Loucy (cell line): ENCODE measurements around the gene NOTO.

Source experiments
- H2AFZ ChIP-seq: fragments of 200-600 bp; sonication (generic); 2 replicates; pipeline ENCODE4 v1.6.0; 2016; ENCODE audit warnings: antibody characterized with exemption, mild to moderate bottlenecking, low read length, moderate library complexity
- H3F3A ChIP-seq: fragments of 200-600 bp; 2 replicates; pipeline ENCODE4 v1.6.0; 2016; ENCODE audit warnings: antibody characterized with exemption, low read depth, mild to moderate bottlenecking
- H3K27me3 ChIP-seq: fragments of 200-600 bp; sonication (generic); 2 replicates; pipeline ENCODE4 v1.6.1; 2014; ENCODE audit warnings: low read length, mild to moderate bottlenecking; ENCODE audit not compliant: insufficient read depth, poor library complexity, severe bottlenecking
- H3K36me3 ChIP-seq: fragments of 200-600 bp; sonication (generic); 2 replicates; pipeline ENCODE4 v1.6.1; 2016; ENCODE audit warnings: low read length; ENCODE audit not compliant: insufficient read depth
- H3K4me1 ChIP-seq: fragments of 200-600 bp; sonication (generic); 2 replicates; pipeline ENCODE4 v1.5.1; 2014; ENCODE audit warnings: low read length, mild to moderate bottlenecking; ENCODE audit not compliant: insufficient read depth, poor library complexity, severe bottlenecking
- H3K4me2 ChIP-seq: fragments of 200-600 bp; sonication (generic); 2 replicates; pipeline ENCODE4 v1.6.0; 2014; ENCODE audit warnings: antibody characterized with exemption, low read length, low read depth, mild to moderate bottlenecking; ENCODE audit not compliant: poor library complexity, severe bottlenecking
- H3K4me3 ChIP-seq: fragments of 200-600 bp; sonication (generic); 2 replicates; pipeline ENCODE4 v1.5.1; 2014; ENCODE audit warnings: low read length, mild to moderate bottlenecking, mixed read lengths; ENCODE audit not compliant: poor library complexity, severe bottlenecking
- H3K79me2 ChIP-seq: fragments of 200-600 bp; sonication (generic); 2 replicates; pipeline ENCODE4 v1.6.1; 2014; ENCODE audit warnings: low read length; ENCODE audit not compliant: insufficient read depth
- H3K9ac ChIP-seq: fragments of 200-600 bp; sonication (generic); 2 replicates; pipeline ENCODE4 v1.6.0; 2014; ENCODE audit warnings: mild to moderate bottlenecking, low read depth, low read length, moderate library complexity; ENCODE audit not compliant: poor library complexity, severe bottlenecking
- H3K9me2 ChIP-seq: fragments of 200-600 bp; sonication (generic); replicated peaks from 2 replicates; pipeline ENCODE4 v1.6.1; 2016; ENCODE audit warnings: low read depth, low read length, mixed read lengths
- H3K9me3 ChIP-seq: fragments of 200-600 bp; sonication (generic); 2 replicates; pipeline ENCODE4 v1.6.1; 2014; ENCODE audit warnings: mild to moderate bottlenecking, antibody characterized with exemption, low read length, low read depth; ENCODE audit not compliant: insufficient read depth
- H4K20me1 ChIP-seq: fragments of 200-600 bp; sonication (generic); 2 replicates; pipeline ENCODE4 v1.6.0; 2014; ENCODE audit warnings: antibody characterized with exemption, low read length, mild to moderate bottlenecking; ENCODE audit not compliant: insufficient read depth, poor library complexity, severe bottlenecking
- CTCF ChIP-seq: fragments of 200-600 bp; sonication (generic); conservative IDR thresholded peaks from 2 replicates; pipeline ENCODE4 v1.5.1; 2014; ENCODE audit warnings: mild to moderate bottlenecking, antibody characterized with exemption, low read length
- EZH2phosphoT487 ChIP-seq: fragments of 200-600 bp; IDR thresholded peaks from 2 replicates; pipeline ENCODE4 v1.6.1; 2018; ENCODE audit warnings: antibody characterized with exemption, mild to moderate bottlenecking, moderate library complexity, borderline replicate concordance

The NOTO gene

GRCh38 chr2:73217826-73218225 lies 15.5 kb downstream of the NOTO start:
- no peak for TF ChIP-seq CTCF
- TF ChIP-seq EZH2phosphoT487 = no peak
- no peak overlapping the region for H3K4me2 ChIP-seq
- H3K4me3 ChIP-seq = no peak overlapping the region
- H3K9ac ChIP-seq = no peak overlapping the region
- H3K9me2 ChIP-seq = no peaks in the 10 kb centered on the region
- no peak overlapping the region for H2AFZ ChIP-seq
- H3K4me1 ChIP-seq = peaks cover 20% of the 10 kb centered on the region
- peaks cover 3% of the 10 kb centered on the region; the same call in 1 of the 2 replicates for H3F3A ChIP-seq
- H4K20me1 ChIP-seq = no peaks in the 10 kb centered on the region
- H3K9me3 ChIP-seq = no peaks in the 10 kb centered on the region
- peaks cover 14% of the 10 kb centered on the region; the same call in 1 of the 2 replicates for H3K79me2 ChIP-seq
- H3K36me3 ChIP-seq = peaks cover 17% of the 10 kb centered on the region; the same call in 1 of the 2 replicates
- H3K27me3 ChIP-seq = no peaks in the 10 kb centered on the region

GRCh38 chr2:73218298-73218697 lies 15.9 kb downstream of the NOTO start:
- Histone ChIP-seq H4K20me1 (no peaks in the 10 kb centered on the region), H3K4me1 (peaks cover 15% of the 10 kb centered on the region), H3K9me2 (no peaks in the 10 kb centered on the region), H3F3A (peaks cover 3% of the 10 kb centered on the region; the same call in 1 of the 2 replicates), H3K27me3 (no peaks in the 10 kb centered on the region), H3K9ac (no peak overlapping the region), H3K4me2 (no peak overlapping the region), H3K36me3 (peaks cover 19% of the 10 kb centered on the region; the same call in 1 of the 2 replicates), H3K4me3 (no peak overlapping the region), H3K79me2 (peaks cover 9% of the 10 kb centered on the region; the same call in 1 of the 2 replicates), H2AFZ (no peak overlapping the region), H3K9me3 (no peaks in the 10 kb centered on the region)
- no peak for TF ChIP-seq EZH2phosphoT487
- TF ChIP-seq CTCF = no peak

GRCh38 chr2:73223821-73224220 lies 21.4 kb downstream of the NOTO start:
- Histone ChIP-seq H3K4me1 (no peaks in the 10 kb centered on the region), H3K79me2 (no peaks in the 10 kb centered on the region), H3K36me3 (peaks cover 26% of the 10 kb centered on the region; the same call in 1 of the 2 replicates), H3K27me3 (no peaks in the 10 kb centered on the region), H3K4me2 (no peak overlapping the region), H4K20me1 (no peaks in the 10 kb centered on the region), H3F3A (no peaks in the 10 kb centered on the region), H3K9me2 (no peaks in the 10 kb centered on the region), H3K9ac (no peak overlapping the region), H3K9me3 (no peaks in the 10 kb centered on the region), H2AFZ (no peak overlapping the region), H3K4me3 (no peak overlapping the region)
- TF ChIP-seq EZH2phosphoT487 (no peak), CTCF (no peak)
